ENCODE results near the gene SYTL2.
"Not testable (repeated sequence)": the region's sequence is repeated elsewhere in the genome, so short reads cannot be mapped to it uniquely, and the experiment has no call there.

The SYTL2 gene

DNA sequence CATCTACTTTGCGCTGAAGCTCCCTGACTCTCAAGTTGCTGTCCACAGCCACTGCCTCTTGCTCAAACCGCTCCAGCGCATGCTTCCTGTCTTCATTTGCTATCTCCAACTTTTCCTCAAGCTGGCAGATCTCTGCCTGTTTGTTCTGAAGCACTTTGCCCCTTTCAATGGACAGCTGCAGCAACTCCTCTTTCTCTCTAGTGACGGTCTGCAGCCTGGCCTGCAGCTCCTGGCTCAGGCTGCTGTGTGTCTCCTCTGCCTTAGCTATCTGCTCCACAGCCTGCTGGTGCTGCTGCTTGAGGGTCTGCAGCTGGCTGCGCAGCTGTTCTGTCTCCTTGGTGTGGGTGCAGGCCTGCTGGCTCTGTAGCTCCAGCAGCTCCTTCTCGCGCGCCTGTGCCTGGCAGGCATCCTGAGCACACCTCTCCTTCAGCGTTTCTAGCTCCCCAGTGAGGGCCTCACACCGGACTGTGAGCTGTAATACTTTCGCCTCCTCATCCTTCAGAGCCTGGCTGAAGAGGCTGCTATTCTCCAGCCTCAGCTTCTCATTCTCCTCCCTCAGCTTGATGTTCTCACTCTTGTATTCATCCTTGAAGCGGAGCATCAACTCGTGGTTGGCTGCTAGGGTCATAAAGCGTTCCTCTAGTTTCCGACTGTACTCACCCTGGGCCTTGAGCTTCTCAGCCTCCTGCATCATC lies 125.7 kb downstream of the SYTL2 start:
- no peak for DNase-seq

DNA sequence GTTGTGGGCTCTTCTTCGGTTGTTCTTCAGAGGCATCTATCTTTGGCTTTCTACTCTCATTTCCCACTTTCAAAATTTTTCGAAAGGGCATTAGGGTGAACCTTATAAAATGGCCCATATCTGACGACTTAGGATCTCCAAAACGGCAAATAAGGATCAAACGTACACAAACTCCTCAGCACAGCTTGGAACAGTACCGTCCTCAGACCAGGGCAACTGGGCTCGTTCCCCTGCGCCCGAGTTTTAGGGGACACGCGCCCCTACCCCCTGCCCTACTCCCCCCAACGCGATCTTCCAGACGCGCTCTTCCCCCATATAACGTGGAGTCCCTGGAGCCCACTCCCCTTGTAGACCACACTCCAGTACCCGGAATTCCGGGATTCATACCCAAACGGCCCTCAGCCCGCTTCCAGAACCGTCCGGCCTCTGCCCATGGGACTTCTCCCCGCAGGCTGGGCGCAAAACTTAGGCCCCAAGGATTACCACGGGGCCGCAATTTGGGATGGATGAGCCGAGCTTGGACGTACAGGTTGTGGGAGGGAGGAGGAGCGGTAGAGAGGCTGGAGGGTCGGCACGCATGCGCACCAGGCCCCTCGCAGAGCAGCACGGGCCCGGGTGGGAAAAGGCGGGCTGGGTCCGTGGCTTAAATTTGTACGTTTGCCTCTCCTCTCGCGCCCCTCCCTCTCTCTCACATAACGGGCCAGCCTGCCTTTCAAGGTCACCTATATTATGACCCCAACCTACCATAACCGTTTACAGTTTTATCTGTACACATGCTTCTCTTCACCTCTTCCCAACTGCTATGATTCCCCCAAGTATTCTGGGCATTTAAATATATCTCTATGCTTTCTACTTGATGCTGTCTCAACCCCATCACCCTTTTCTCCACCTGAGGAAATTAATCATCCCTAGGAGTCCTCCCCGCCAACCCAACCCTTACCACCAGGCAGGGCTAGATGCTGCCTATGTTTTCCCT lies 128.3 kb downstream of the SYTL2 start:
- DNase-seq, result peak; percentile 52

DNA sequence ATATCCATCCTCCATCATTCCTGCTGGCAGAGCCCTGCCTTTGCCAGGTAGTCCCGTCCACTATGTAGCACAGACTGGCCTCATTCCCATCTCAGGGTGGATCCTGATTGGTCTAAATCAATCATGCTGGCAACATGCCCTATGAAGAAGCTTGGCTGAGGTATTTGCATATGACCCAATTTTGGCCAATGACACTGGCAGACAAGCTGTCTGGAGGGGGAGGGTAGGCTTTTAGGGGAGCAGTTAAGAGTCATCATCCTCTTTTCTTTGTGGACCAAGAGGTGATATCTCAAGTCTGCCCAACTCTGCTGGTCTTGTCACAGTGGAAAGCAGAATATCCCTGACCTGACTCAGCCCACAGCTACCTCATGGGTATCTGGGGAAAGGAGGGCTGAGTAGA lies 130.0 kb downstream of the SYTL2 start:
- no peak for DNase-seq

DNA sequence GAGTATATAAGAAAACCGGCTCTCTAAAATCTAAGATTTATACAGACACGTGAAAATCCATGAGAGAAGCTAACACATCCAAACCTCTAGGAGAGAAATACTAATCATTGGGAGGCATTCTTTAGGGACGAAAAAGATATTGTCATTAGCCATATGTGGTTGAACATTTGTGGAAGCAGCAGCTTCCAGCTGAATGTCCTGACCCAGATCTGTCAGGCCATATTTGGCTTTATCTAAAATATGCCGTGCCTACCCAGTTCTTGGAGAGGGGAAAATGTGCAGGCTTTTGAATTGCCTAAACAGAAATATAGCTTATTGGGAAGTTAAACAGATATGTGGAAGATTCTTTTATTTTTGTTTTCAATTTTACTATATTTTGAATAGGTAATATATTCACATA lies 131.4 kb downstream of the SYTL2 start:
- no peak for DNase-seq

DNA sequence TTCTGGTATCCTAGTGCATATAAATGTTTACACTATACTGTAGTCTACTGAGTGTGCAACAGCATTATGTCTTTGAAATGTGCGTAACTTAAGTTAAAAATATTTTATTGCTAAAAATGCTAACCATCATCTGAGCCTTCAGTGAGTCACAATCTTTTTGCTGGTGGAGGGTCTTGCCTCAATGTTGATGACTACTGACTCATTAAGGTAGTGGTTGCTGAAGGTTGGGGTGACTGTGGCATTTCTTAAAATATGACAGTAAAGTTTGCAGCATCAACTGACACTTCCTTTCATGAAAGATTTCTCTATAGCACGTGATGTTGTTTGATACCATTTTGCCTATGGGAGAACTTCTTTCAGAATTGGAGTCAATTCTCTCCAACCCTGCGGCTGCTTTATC lies 137.5 kb downstream of the SYTL2 start:
- DNase-seq, result no peak

DNA sequence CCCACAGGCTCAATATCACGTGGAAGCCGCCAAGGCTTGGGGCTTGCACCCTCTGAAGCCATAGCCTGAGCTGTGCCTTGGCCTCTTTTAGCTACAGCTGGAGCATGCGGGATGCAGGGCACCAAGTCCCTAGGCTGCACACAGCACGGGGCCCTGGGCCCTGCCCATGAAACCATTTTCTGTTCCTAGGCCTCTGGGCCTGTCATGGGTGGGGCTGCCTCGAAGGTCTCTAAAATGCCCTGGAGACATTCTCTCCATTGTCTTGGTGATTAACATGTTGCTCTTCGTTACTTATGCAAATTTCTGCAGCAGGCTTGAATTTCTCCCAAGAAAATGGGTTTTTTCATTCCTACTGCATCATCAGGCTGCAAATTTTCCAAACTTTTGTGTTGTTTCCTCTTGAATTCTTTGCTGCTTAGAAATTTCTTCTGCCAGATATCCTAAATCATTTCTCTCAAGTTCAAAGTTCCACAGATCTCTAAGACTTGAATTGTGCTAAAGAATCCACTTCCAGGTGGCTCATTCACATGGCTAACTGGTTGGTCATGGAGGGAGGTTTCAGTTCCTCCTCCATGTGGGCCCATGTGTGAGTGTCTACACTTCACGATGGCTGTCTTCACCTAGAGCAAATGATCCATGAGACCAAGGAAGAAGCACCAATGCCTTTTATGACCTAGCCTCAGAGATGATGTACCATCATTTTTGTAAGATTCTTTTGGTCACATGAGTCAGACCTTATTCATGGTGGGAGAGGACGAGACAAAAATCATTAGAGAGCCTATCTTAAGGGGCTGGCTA lies 138.6 kb downstream of the SYTL2 start:
- no peak for DNase-seq

DNA sequence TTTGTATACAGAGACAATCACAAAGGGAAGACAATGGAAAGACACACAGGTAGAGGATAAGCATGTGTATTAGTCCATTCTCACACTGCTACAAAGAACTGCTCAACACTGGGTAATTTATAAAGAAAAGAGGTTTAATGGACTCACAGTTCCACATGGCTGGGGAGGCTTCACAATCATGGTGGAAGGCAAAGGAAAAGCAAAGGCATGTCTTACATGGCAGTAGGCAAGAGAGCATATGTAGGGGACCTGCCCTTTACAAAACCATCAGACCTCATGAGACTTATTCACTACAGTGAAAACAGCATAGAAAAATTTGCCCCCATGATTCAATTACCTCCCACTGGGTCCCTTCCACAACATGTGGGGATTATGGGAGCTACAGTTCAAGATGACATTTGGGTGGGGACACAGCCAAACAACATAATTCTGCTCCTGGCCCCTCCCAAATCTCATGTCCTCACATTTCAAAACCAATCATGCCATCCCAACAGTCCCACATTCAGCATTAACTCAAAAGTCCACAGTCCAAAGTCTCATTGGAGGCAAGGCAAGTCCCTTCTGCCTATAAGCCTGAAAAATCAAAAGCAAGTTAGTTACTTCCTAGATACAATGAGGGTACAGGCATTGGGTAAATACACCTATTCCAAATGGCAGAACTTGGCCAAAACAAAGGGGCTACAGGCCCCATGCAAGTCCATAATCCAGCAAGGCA lies 139.8 kb downstream of the SYTL2 start:
- DNase-seq, result not testable (repeated sequence)

DNA sequence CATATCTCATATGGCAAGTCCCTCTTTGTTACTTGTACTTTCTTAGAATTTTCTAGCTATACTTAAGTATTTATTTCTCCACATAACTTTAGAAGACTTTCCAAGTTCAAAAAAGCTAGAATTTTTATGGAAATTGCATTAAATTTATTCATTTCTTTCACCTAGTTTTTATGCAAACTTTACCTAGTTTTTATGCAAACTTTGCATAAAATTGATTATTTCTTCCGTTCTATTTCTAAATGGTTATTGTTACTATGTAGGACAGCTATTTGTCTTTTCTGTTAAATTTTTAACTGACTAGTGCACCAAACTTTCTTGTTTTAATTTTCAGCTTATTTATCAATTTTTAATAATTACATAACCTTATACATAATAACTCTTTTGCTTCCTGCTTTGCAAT lies 142.8 kb downstream of the SYTL2 start:
- DNase-seq, result no peak

DNA sequence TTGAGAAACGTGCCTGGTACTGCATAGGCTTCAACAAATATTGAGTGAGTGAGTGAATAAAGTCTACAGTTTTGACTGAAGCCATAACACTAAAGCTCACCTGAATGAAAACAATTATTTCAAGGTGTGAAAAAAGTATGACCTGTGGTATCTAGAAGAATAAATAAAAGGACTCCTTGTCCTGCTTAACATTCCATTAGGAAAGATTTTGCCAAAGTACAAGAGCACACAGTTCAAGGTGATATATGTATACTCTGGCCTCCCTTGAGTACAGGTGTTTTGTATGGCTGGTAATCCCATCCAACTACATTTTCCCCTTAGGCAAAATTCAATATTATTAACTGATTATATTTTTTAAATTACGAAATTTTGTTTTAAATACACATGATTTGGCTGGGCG lies 144.3 kb downstream of the SYTL2 start:
- no peak for DNase-seq

DNA sequence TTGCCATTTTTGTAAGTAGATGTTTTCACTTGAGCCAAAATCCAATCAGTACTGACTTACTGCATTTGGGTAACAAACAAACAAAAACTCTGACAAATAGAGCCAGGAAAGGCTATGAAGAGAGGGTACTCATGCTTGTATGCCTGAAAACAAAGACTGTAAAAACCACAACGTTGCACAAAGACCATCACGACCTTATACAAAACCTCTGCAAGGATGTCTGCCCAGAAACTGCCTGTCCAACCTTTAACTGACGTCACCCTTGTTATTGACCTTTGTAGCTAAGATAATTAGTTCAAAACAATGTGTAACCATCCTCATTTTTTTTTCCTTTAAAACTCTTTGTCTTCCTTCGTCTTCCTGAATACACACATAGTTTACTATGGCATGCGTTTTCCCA lies 145.2 kb downstream of the SYTL2 start:
- DNase-seq, result no peak

DNA sequence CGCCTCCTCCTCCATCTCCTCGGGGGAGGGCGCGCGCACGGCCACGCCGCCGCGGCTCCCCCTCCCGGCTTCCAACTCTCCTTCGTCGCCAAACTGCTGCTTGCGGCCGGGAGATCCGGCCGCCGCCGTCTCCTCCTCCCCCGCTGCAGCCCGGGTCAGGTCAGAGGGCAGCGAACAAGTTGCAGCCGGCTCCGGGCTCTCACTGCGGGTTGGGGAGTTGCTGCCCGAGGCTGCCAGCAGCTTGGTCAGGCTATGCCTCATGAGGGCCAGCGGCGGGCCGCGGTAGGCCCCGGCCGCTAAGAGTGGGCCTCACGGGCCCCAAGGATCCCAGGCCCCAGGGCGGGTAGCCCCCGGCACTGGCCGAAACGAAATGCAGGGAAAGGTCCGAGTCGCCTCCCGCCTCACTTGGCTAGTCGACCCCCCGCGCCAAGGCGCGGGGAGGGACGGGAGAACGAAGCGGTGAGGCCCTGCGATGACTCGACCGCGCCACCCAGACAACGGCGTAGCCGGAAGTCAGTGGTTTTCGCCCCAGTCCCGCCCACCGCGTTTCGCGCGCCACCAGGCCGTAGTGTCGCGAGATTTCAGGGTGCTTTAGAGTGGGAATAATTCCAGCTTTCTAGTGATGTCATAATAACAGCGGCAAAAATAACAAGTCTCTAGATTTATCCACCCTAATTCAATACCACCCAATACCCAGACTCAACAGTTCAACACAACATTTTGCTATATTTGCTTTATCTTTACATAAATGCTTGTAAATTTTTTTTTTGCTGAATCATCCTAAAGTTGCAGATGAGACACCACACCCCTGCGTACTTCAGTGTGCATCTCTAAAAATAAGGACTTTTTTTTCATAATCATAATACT lies 146.1 kb downstream of the SYTL2 start, which contains the start of gene CREBZF:
Gene CREBZF, minus strand, starts transcription at position 515 of the 867 bp plus-strand sequence. Its CDS starts 254 bp downstream, at position 261.
- peak; percentile 85 for DNase-seq

DNA sequence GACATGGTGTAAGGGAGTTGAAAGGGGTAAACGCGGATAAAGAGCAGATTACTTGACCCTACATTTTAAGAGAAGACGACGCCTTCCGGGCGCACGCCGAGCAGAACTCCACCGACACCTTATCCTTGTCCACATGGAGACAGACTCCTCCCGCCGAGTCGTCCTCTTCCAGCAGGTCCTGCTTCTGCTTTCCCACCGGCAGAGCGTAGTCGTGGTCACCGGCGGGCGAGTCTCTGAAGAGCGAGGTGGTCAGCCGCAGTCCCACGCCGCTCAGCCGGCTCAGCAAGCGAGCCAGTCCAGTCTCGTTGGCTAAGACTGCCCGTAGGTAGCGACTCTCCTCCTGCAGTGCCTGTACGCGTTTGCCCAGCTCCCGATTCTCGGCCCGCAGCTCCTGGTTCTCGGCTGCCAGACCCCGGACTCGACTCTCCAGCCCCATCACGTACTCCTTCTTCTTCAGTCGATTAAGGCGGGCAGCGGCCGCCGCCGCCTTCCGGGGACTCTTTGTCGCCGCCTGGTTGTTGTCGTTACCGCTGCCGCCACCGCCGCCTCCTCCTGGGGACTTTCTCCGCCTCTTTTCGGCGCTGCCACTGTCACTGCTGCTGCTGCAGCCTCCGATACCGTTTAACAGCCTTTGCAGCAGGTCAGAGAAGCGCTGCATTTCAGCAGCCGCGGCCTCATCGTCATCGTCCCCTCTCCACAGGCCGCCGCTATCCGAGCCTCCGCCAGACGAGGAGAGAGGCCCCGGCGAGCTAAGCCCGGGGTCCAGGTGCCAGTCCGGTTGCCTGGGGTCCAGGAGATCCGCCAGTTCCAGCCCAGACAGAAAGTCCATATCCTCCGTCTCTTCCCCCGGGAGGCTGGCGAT lies 147.0 kb downstream of the SYTL2 start:
- DNase-seq, result peak; percentile 77

DNA sequence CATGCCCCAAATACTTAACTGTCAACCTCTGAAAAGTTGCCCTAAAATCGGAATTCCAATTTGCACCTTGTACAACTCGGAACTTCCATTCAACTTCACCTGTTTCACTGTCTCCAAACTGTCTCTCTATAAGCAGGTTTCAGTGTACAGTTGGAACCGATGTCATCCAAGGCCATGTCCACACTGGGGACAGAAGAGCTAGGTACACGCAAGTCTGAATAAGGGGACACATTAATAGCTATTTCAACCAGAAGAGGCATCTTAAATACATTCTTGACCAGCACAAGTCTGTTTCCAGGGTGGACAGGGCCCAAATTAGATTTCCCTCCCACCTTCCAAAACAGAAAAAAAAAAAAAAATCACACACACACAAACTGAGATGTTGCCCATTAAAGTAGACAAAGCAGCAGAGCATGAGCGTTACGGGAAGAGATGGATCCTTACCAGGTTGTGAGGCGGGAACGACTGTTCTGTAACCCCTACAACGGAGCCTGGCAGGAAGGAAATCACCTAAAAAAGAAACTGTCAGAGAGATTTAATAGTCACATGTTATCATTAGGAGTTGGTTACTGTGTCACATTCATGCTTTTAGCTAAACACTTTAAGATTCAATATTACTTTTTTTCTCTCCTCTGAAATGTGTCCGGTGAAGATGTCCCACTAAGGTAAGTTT lies 147.7 kb downstream of the SYTL2 start:
- DNase-seq, result no peak

DNA sequence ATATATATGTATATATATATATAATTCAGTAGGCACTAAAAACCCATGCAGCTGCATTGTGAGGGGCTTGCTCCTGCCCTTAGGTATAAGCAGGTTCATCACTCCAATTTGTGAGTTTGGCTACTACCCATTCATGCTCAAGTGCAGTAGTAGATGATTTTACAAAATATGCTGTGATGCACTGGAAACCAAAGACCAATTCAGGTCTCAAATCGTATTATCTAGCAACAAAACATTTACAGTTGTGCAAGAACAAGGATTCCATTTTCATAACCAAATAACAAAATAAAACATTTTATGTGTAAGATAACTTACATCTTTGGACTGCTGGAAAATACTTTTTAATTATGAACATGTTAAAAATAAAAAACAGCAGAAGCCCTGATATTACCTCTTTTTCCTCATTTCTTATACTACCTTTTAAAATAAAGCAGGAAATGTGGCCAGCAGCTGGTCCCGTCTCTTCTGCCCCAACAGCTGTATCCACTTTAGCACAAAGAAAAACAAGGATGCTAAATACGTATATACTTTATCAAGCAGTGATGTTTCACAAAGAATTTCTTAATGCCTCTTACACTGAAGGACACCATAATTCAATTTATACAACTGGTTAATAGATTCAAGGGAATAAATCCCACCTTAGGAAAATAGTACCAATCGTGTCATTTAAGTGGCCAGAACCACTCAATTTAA lies 148.8 kb downstream of the SYTL2 start:
- DNase-seq, result no peak

DNA sequence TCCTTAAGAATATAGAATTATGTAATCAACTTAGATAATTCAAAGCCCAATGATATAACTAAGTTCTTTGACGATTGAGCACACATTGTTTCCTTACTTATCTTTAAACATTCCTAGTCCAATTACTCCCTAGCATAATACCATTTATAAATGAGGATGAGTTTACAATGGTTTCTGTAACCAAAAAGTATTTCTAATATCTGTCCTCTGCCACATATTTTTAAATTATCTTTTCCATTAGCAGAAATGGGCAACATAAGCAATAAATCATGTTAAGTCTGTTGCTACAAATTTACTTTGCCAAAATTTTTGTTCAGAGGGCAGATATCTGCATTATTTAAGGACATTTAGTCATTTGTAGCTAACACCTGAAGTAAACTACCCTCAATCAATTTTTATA lies 152.8 kb downstream of the SYTL2 start:
- DNase-seq, result no peak

DNA sequence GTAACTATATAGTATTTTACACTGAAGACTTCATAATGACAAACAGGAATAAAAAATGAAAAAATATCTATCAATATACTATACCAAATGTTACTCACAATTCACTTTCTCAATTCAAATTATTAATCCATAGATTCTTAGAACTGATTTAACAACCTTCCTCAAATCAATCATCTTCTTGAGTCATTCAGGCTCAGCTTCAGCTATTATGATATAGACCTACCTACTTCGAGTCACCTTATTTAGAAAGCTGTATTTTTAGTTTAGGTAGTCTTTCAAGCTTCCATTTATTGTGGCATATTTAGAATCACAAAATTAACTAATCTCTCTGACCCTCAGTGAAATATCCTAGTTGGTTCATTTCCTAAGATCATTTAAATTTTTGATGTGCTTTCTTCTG lies 154.2 kb downstream of the SYTL2 start:
- no peak for DNase-seq

DNA sequence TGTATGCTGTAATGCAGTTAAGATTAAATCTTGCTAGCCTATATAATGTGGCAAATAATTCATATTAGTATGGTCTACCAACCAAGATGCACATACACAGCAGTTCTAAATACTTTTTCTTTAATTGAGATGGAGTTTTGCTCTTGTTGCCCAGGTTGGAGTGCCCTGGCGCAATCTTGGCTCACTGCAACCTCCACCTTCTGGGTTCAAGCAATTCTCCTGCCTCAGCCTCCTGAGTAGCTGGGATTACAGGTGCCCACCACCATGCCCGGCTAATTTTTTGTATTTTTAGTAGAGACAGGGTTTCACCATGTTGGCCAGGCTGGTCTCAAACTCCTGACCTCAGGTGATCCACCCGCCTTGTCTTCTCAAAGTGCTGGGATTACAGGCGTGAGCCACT lies 156.6 kb downstream of the SYTL2 start:
- not testable (repeated sequence) for DNase-seq

DNA sequence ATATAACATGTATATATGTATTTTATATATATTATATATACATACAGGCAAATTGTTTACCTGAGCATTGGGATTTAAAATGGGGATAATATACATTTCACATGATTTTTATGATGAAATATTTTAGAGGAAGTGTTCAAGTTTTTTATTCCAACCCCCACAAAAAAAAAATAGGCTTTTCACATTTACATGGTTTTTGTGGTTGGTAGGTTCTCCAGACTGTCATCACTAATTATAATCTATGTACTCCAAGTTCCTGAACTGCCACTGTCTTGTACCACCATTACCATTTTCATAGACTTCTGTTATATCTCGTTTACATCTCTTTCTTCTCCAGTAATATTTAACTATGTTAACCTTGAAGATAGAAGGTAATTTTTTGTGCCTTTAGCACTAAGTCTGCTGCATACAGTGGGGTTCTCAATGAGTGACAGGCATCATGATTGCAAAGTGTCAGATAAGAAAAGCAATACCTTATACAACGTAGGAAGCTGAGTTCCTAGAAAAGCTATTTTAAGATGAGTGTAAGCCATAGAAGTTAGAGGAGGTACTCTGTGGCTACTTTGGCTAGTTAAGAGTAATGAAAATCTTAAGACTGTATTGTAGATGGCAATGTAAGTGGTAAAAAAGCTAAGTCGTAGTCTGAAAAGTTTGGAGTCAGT lies 158.0 kb downstream of the SYTL2 start:
- no peak for DNase-seq

DNA sequence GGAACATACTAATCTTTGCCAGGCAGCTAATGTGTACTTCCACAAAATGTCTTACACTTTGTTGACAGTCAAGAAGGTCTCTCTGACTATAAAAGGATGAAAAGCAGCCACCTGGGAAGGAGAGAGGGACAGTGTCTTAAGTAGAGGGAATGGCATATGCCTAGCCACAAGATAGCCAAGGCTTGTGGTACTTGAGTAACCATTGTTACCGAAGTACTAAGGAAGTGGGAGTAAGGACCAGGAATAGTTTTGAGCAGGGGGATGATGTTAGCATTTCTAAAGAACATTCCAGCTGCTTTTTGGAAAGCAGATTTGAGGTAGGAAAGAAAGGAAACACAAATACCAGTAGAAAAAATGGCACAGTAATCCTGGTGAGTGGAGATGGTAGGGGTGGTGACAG lies 159.8 kb downstream of the SYTL2 start:
- DNase-seq, result no peak
